Ureter (tissue), 1 donor: Measurements from ENCODE around the gene LHPP. TPM values are rescaled to one million over a fixed set of nuclear protein-coding genes. Genes with fewer than 3 reads are reported as not detected.

ENCODE experiments used
- DNase-seq: peaks from one replicate; pipeline ENCODE4 v3.0.0-alpha.2; 2020; ENCODE audit warnings: low spot score
- total RNA-seq: library from RNA; stranded (reverse); gene quantifications from one replicate; pipeline ENCODE4 v1.2.4, GENCODE V29; 2023
- donor health status: DM: yes; HTN: yes; CAD: no.

Gene LHPP
- total RNA-seq, 1 donor from 2014 or later = 37.9 TPM

DNA sequence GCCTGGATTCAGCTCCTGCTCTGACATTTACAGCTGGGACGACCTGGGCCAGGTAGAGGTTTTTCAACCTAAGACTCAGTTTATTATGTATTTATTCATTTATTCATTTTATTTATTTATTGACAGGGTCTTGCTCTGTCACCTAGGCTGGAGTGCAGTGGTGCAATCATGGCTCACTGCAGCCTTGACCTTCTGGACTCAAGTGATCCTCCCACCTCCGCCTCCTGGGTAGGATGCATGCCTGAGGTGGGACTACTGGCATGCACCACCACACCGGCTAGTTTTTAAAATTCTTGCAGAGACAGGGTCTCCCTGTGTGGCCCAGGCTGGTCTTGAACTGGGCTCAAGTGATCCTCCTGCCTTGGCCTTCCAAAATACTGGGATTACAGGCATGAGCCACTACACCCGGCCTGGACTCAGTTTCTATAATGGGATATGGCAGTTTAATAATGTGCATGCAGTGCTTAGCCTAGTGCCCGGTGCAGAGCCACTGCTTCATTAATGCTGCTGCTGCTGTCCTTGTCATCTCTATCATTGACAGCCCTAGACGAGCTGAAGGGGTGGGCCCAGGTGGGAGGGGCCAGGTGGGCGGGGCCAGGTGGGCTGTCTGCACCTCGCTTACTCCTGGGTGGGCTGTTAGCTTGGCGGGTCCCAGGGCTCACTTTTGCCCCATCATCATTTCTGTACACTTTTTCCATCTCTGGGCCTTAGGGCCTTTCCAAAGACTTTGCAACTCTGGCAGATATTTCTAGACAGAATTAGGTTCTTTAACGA is 92.6 kb downstream of the LHPP start:
- DNase-seq = no peak

DNA sequence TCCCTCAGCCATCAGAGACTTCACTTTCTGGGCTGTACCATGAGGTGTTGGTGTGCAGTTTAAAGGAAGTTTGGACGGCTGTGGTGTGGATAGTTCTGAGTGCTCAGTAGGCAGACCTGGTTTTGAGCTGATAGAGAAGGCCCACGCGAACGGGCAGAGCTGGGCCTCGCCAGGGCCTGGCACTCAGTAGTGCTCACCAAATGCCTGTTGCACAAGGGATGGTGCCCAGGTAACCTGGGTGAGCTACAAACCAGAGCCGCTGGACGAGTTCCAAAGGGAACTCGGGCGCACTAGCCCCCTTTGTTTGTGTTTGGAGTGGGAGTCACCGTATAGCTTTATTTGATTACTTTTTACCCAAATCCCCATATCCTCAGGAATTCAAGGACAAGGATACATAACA is 95.5 kb downstream of the LHPP start:
- no peak for DNase-seq

DNA sequence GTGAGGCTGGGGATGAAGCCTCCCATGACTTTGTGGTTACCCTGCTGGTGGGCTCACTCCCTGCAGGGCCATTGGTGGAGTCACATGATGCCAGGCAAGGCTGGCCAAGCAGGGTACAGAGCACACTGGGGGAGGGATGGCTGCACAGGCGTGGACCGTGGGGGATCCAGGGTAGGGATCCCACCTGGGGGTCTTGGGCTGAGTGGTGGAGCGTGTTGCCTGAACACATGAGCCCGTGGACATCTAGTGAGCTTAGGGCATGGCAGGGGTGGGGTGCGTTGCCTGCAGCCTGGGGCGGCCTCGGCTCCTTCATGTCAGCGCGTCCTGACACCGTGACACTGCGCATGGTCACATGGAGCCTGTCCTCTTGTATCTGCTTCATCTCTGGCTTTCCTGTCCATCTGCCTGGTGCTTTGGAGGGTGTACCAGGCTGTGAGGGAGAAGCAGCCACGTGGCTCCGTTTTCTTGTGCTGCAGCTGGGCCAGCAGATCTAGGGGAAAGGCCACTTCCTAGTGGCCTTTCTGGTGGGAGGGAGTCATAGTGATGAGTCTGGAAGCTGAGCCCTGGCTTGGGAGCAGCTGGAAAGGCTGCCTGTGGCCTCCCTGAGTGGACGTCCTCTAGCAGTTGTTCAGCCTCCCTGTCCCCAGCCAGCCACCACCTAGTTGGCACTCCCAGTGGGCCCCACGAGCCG is 96.2 kb downstream of the LHPP start:
- DNase-seq = no peak

DNA sequence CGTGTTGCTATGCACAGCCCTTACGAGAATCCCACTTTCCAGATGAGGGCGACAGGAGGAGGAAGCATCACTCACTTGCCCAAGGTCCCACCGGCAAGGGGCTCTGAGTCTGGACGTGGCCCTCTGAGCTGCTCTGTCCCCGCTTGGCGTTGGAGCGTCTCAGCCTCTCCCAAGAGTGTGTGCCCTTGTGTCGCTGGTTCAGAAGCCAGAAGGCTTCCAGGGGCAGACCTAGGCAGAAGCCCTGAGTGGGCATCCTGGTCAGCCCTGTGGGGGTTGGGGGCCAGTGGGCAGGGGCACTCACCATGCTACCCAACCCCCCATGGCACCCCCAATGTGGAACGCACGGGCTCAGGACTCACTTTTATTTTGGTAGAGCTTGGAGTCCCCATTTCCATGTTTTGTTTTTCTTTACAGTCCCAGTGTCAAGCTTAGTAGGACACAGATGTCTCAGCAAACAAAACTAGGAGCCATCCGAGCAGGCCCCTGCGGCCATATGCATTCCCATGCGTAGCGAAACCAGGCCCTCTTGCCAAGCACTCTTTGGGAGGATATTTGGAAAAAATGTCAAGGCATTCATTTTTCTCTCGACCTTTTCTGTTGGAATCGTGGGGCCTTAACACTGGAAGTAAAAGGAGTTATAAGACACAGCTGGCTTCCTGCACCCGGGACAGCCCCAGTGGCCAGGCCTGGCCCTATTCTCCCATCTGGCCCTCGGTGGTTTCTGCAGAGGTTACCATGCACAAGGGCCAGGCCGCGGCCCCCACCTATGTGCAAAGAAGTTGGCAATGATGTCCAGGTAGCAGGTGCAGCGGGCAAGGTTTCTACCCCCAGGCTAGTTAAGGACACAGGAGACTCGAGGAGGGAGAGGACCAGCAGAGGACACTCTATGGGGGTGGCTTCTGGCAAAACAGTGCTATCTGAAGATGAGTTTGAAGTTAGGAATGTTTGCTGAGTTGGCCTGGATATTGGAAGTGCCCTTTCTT is 97.0 kb downstream of the LHPP start:
- DNase-seq = no peak

DNA sequence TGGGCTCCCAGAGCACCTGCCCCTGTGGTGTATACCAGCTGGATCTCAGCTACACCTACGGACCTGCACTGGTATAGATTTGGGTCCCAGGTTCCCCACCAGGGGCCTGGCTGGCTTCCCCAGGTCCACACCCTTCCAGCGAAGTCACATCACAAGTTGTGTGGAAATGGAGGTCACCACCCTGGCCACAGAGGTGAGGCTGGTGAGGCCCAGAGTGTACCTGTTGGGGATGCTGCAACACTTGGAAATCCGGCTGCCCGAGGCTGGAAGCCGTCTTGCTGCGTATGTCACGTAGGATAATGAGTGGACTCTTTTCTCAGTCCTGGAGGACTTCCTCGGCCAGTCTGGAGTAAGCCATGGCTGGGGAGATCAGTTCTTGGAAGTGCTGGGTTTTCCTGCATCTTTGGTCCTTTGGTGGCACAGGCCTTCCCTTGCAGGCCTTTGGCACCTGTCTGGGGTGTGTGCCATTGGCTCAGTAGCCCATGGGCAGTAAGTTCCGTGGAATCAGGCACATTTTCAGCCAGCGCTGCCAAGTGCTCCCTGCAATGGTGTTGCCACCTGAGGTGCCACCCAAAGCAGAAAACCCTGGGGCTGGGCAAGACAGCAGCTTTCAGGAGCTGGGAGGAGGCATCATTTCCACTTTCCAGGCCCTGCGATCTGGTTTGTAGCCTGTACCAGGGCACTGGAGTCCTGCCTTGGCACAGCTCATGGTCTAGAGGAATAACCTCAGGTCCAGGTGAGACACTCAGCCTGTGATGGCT is 97.9 kb downstream of the LHPP start:
- no peak for DNase-seq

DNA sequence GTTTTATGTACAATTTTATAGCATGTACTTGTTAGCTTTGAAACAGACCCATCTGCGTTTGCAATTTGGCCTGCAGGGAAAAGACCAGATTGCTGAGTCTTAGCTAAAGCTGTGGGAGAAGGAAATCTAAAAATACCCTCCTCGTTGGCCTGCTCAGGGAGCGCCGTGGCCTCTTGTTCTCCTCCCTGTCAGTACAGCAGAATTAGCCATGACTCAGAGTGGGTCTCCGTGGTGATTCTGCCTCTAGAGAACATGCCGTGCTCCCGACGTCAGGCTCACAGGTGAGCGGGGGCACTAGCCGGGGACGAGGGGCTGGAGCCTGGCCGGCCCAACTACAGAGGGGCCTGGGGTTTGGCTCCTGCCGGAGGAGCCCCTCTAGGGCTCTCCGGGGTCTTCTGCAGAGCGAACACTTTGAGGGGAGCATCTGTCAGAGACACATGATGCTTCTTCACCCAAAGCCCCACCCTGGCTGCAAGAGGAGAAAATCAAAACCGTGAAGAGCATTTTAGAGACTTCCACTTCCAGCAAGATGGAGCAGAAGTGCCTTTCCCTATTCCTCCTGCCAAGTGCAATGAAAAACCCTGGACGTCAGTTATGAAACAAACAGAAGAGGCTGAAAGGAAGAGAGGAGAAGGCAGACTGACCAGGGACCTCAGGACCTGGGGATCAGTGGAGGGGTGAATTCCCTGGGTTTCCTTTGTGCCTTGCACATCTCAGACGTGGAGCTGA is 98.9 kb downstream of the LHPP start:
- DNase-seq = peak; percentile 65

DNA sequence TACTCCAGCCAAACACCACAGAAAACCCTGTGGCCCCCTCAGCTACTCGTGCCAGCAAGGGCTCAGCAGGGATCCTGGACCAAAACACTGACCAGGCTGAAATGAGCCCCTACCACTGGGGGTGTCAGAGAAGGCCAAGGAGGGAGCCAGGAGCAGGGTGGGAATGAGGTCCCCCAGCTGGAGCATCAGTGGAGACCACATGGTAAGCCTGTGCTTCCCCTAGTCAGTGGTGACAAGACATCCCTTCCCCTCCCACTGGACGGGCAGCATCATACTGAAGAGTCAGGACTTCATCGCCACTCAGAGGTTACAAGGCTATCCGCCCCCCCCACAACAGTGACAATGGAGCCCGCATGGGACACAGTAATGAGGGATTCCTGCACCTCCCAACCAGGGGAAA is 99.6 kb downstream of the LHPP start:
- no peak for DNase-seq

DNA sequence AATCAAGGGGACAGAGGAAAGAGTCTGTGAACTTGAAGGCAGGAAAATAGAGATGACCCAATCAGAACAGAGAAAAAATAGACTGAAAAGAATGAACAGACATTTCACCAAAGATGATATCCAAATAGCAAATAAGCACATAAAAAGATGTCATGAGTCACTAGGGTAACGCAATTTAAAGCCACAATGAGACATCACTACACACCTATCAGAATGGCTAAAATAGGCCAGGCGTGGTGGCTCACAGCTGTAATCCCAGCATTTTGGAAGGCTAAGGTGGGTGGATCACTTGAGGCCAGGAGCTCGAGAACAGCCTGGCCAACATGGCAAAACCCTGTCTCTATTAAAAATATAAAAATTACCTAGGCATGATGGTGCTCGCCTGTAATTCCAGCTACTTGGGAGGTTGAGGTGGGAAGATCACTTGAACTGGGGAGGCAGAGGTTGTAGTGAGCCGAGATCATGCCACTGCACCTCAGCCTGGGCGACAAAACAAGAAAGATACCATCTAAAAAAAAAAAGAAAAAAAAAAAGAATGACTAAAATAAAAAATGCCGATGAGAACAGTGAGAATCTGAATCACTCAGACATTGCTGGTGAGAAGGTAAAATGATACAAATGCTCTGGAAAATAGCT is 100.9 kb downstream of the LHPP start:
- DNase-seq = no peak

DNA sequence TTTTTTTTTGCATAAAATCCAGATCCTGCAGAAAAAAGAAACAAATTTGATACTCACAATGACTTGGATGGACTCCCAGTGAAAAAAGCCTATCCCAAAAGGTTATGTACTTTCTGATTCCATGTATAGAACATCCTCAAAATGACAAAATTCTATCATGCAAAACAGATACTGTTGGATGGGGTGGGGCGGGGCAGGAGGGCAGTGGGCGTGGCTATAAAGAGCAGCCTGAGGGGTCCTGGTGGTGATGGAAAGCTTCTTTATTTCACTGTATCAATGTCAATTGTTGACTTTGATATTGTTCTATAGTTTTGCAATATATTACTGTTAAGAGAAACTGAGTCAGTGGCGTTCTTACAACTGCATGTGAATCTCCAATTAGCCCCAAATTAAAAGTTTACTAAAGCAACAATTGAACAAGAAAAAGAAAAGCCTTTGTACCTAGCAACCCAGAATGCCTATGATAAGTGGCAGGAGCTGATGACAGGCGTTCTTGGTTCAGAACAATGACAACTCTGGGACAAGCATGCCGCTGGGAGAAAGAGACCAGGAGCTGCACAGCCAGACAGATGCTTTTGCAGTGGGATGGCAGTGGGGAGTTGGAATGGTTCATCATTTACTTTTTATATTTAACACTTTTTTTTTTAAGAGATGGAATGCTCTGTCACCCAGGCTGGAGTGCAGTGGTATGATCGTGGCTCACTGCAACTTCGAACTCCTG is 101.9 kb downstream of the LHPP start:
- no peak for DNase-seq

DNA sequence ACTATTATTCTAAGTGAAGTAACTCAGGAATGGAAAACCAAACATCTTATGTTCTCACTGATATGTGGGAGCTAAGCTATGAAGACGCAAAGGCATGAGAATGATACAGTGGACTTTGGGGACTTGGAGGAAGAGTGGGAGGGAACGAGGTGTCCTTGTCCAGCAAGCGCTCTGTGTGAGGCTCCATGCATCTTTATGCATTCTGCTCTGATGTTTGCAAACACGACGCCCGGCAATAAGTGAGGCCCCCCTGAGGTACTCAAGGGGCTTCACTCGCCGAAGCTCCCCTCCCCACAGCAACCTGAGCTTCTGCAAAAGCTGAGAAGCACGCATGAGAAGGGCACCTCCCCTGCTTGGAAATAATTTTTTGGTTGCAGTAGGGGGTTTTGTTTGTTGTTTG is 103.3 kb downstream of the LHPP start:
- no peak for DNase-seq

DNA sequence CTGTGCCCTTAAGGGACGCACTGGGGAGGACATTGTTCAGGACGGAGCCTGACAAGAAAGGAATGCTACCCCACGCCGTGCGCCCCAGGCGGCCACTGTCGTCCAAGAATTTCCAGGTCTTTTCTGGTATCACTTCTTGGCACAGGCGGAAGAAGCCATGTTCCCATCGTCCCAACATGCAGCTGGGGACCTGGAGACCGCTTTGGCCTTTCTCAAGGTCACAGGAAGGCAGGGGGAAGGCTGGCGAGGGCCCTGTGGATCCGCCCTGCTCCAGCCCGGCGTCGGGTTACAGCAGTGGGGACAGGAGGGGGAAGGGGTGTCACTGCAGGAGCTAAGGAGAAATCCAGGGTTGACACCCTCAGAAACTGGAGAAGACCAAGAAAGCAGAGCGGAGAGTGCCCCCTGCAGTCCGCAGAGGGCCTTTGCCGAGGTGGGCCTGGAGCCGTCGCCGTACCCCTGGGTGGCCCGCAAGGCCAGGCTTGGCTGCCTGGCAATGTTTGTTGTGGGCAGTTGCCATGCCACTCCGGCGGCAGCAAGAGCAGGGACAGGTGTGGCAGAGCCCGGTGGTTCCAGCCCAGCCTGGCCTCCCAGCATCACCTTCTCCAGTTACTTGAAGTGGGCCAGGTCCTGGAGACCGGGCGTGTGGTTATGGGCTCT is 104.1 kb downstream of the LHPP start:
- DNase-seq = no peak

DNA sequence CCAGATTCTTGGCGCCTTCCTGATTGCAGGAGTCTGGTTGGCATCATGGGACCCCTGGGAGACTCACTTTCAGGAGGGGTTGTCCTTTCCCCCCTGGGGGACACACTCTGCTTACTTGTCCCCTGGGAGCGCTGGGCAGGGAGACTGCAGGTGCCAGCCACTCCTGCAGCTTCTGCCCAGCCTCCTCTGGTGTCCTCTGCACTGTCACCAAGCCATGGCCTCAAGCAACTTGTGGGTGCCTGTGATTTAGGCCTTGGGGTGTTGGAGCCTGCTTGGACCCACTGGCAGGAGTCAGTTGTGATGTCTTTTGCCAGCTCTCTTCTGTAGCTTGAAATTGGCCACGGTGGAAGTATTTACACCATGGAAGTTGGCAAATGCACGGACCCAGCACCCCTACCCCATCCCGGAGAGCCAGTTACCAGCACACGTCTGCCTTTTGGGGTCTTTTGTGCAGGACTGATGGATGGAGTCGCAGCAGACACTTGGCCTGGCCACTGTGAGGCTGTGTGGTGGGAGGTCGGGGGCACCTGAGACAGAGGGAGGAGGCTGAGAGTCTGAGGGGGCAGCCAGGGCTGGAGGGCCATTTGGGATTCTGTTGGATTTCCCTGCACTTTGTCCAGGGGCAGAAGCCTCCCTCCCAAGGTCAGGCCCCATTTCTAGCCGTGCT is 104.7 kb downstream of the LHPP start:
- DNase-seq = no peak

DNA sequence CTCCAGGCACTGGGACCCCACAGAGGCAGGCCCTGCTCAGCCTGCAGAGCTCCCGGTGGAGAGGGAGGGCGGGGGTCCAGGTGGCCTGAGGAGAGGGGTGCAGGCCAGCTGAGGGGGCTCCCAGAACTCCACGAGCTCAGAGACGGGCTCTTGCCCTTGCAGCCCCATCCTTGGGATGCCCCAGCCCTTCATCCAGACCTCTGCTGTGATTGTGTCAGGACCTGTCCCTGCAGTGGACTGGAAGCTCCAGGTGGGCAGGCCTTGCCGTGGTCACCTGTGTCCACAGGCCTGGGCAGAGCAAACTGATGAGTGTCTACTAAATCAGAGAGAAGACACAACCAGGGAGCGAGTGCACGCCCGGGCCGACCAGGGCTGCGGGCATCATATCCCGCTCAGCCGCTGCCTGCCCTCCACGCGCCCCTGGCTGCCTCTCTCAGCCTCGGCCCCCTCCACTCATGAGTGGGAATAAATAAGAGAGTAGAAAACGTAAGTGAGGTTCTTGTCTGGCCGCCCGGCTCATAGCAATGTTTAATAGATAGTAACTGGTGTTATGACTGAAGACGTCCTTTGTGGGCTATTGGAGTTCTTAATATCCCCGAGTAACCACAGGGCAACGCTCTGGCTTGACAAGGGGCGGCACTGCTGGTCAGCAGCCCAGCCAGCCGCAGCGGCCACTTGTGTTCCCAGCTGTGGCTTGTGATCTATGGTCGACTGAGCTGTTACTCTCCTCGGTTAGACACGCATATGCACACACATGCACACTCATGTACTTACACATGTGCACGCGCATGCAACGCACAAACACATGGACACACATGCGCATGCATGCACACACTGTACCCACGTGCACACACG is 105.6 kb downstream of the LHPP start:
- no peak for DNase-seq

DNA sequence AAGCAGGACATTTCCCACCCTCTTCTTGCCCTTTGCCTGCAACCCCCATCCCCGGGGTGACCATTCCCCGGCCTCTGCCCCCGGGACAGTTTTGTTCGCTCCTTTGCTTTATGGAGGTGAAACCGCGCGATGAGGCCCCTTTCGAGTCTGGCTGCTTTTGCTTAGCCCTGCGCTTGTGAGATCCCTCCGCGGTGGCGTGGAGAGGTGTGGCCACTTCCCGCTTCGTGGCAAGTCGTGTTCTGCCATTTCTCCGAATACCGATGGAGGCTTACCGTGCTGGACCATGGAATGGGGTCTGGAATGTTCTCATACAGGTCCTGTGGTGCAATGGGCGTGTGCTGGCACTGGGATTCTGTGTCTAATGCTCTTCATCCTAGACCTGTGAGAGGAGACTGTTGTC is 106.7 kb downstream of the LHPP start:
- DNase-seq = no peak

DNA sequence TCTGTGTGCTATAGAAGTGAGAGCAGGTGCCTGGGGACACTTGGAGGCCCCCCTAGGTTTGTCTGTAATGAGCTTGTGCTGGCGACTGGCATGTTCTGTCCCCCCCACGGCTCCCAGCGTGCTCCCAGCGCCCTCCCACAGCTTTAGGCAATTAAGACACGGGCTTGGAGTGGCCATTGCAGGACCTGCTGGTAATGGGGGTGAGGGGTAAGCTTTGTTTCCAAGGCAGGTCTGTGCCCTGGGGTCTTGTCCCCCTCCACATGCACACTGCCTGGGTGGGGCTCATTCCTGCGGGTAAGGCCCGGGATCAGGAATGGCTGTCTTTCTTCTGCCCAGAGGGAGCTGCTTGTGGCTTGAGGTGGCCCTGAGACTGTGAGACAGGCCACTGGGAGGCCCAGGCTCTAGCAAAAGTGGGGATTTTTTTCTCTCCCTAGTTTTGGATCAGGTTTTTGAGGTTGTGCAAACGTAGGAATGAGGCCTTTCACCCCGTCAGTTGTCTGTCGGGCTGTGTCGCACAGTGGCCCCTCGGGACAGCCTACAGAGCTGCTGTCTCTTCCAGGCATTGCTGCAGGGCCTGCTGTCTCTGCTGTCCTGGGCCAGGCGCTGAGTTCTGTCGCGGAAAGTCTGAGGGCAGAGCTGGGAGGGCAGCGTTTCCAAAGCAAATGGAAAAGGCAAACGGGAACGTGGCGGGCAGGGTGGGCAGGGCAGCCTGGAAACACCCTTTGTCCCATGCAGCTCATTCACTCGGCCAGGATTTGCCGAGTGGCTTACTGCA is 107.4 kb downstream of the LHPP start:
- DNase-seq = no peak

DNA sequence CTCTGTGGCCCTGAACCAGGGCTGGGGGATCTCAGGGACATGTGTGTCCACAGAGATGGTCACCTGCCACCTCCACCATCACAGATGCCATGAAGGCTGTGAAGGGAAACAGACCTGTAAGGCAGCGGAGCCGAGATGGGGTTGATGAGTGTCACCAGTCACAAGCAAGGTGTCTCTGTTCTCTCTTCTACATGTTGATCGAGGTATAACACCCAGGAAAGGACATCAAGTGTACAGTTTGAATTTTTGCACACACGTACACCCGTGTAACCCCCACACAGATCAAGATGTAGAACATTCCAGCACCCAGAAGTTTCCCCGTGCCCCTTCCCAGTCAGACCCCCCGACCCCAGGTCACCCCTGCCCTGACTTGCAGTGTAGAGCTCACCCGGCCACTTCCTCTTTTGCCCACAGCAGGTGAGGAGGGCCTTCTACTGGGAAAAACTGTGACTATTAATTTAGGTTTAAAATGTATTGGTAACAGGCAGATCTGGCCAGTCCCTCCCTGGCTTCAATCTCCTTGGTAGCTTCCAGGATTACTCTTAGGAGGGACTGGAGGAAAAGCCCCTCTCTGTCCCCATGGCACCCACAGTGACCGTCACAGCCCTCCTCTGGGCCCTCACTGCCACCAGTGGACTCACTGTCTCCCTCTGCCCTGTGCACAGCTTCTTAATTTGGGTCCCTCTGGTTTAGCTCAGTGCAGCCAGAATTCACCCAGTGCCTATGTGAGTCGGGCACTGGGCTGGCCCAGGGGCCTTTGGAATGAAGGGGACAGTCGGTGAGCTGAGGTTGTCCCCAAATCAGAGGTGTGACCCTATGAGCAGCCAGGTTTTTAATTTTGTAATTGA is 108.2 kb downstream of the LHPP start:
- no peak for DNase-seq
